ENCODE measurements around the gene UPF3B.
"Not testable (repeated sequence)": the region's sequence is repeated elsewhere in the genome, so short reads cannot be mapped to it uniquely, and the experiment has no call there.

Gene UPF3B

GRCh38 chrX:119821703-119822102 is 31.1 kb downstream of the UPF3B start:
- DNase-seq: not testable (repeated sequence)

GRCh38 chrX:119817130-119817690 is 35.6 kb downstream of the UPF3B start:
- DNase-seq: no peak

DNA sequence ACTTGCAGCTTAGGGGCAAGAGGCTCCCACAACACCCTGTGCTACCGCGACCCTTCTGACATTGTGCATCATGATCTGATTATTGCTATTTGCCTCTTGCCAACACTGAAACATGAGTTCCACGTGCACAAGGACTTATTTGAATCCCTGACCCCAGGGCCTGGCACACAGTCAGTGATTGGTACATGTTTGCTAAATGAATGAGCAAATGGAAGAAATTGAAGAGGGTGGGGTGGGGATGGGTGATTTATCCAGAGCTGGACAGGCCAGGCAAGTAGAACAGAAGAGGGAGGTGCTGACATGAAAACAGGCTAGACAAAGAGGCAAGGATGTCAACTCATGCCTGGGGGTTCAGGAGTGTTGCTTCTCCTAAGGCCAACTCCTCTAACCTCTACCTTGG is 36.5 kb downstream of the UPF3B start:
- no peak for DNase-seq

DNA sequence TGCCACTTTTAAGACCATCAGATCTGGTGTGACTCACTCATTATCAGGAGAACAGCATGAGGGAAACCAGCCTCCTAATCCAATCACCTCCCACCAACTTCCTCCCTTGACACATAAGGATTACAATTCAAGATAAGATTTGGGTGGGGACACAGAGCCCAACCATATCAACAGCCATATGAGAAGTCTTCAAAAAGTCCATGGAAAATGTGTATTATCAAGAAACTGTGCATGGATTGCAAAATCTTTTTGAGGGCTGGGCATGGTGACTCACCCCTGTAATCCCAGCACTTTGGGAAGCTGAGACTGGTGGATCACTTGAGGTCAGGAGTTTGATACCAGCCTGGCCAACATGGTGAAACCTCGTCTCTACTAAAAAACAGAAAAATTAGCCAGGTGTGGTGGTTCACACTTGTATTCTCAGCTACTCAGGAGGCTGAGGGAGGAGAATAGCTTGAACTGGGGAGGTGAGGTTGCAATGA is 43.5 kb downstream of the UPF3B start:
- no peak for DNase-seq

- DNase-seq: not testable (repeated sequence)
These were observed 44.3 kb downstream of the UPF3B start for GRCh38 chrX:119808461-119808860.

DNA sequence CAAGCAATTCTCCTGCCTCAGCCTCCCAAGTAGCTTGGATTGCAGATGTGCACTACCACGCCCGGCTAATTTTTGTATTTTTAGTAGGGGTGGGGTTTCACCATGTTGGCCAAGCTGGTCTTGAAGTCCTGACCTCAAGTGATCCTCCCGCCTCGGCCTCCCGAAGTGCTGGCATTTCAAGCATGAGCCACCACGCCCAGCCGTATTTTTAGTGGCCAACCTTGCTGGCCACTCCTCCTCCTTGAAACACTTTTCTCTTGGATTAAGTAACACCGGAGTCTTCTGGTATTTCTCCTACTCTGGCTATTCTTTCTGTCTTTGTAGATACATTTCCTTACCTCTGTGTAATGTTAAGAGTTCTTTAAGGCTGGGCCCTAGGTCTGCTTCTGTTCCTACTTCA is 50.2 kb downstream of the UPF3B start:
- no peak for DNase-seq

DNA sequence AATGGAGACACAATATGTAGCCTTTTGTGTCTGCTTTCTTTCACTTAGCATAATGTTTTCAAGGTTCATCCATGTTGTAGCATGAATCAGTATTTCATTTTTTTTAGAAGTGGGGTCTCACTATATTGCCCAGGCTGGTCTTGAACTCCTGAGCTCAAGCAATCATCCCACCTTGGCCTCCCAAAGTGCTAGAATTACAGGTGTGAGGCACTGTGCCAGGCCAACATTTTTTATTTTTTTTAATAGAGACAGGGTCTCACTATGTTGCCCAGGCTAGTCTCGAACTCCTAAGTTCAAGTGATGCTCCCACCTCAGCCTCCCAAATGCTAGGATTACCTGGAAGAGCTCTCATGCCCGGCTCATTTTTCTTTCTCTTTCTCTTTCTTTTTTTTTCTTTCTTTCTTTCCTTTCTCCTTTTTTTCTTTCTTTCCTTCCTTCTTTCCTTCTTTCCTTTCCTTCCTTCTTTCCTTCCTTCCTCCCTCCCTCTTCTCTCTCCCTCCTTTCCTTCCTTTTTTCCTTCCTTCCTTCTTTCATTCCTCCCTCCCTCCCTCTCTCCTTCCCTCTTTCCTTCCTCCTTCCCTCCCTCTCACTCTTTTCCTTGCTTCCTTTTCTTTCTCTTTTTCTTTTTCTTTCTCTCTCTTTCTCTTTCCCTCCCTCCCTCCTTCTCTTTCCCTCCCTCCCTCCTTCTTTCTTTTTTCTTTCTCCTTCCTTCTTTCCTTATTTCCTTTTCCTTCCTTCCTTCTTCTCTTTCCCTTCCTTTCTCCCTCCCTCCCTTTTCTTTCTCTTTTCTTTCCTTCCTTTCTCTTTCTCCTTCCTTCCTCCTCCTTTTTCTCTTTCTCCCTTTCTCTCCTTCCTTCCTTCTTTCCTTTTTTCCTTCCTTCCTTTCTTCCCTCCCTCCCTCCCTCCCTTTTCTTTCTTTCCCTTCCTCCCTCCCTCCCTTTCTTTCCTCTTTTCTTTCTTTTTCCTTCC is 51.2 kb downstream of the UPF3B start:
- DNase-seq: no peak

GRCh38 chrX:119791437-119792231 is 61.1 kb downstream of the UPF3B start, which contains the start of gene RPL39:
Gene RPL39, minus strand, starts transcription at chrX:119791630. Its CDS starts 54 bp downstream, at chrX:119791576.
- DNase-seq: peak; percentile 76

GRCh38 chrX:119790977-119791436 is 61.8 kb downstream of the UPF3B start:
- peak; percentile 25 for DNase-seq

DNA sequence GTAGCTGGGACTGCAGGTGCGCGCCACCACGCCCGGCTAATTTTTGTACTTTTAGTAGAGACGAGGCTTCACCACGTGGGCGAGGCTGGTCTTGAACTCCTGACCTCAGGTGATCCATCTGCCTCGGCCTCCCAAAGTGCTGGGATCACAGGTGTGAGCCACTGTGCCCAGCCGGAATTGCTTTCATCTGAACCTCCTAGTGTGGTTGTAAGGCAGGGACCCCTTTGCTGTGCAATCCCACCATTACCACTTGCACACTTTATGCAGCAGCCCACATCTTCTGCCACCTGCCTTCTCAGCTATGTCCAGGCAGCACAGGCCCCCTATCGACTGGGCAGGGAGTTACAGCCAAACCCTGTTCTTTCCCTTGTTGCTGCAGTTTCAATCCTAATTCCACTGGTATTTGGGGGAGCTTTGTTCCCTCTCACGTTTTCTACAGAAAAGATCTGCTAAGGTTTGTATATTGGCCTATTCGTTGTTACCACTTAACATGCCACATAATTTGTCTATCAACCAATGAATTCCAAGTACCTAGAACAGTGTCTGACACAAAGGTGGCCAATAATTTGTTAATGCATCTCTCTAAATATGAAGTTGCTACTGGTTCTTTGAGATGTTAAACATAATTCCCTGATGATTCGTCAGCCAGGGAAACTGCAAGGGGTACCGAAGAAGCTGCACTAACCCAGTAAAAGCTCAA is 67.9 kb downstream of the UPF3B start:
- DNase-seq: peak; percentile 44
